GM19238 (cell line): ENCODE measurements around the gene MUSTN1.

ENCODE experiments used
- DNase-seq: peaks from one replicate; pipeline ENCODE4 v3.0.0; 2011; ENCODE audit warnings: low spot score; ENCODE audit not compliant: insufficient read length

The MUSTN1 gene

DNA sequence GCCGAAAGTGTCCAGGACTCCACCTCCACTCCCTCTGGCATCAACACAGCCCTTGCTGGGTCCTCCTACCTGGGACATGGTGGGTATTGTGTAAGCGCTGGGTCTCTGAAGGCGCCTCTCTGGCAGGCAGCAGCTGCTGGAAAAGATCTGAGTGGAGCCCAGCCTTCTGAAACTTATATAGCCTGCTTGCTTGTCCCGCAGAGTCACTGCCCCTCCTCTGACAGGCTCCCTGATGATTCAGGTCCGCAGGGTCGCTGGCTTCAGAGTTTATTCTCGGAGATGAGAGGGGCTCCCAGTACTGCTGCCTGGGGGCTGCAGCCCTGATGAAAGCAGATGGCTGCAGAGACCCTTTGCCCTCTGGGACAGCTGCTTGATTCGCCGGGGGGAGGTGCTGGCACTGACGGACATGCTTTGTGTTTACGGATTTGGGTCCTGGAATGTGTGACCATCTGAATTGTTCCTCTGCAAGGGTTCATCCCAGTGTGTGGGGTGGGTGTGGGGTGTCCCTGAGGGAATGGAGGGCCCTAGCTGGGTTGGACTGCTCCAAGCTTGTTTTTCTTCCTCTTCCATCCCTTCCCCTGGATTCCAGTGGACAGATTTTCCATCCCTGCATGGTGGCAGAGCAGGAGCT is at the start of gene MUSTN1:
Gene MUSTN1 (minus strand): TSS at position 149 of the 631 bp plus-strand sequence. CDS start 71 bp downstream, at position 78.
- no peak for DNase-seq

DNA sequence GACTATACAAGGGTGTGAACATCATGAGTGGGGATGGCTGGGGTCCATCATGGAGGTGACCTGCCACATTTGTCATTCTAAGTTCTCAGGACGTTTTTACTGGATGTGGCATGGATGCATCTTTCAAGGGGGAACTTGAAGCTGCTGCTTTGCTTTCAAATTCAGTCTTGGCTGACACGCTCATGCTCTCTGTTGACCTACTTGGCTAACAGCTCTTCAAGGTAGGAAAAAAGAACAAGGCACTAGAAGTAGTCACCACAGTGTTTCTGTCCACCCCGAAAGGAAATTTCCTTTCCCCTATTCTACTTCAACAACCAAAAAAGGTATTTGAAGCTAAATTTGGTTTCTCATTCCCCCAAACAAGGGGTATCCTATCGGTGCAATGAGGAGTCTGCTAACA is 47.6 kb upstream of the MUSTN1 start:
- no peak for DNase-seq

DNA sequence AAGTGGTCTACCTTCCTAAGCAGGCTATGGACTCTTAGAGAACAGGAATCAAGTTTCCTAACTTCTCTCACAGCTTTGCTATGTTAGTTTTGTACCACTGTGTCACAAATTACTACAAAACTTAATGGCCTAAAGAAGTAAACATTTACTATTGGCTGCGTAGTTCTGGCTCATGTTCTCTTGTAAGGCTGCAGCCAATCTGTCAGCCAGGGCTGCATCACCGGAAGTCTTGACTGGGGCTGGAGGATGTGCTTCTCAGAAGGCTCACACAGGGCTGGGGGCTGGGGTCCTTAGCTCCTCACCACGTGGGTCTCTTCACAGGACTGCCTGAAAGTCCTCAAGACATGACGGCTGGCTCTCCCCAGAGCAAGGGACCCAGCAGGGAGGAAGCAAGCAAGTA is 47.1 kb upstream of the MUSTN1 start:
- no peak for DNase-seq

DNA sequence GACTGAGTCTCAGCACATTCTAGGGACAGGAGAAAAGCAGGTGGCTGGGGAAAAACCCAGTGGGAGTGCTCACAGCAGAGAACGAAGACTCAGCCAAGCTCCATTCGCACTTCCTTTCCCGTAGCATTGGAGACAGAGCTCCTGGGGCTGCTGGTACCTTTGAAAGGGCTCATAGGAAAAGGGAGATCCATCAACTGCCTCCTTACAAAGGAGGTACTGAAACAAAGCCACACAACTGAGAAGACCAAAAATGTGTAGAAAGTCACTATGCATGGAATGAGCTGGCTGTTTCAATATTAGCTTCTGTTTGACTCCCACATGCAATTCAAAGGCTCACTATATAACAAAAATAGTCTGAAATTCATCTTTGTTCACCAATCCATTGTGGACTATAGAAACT is 45.7 kb upstream of the MUSTN1 start:
- DNase-seq = no peak

DNA sequence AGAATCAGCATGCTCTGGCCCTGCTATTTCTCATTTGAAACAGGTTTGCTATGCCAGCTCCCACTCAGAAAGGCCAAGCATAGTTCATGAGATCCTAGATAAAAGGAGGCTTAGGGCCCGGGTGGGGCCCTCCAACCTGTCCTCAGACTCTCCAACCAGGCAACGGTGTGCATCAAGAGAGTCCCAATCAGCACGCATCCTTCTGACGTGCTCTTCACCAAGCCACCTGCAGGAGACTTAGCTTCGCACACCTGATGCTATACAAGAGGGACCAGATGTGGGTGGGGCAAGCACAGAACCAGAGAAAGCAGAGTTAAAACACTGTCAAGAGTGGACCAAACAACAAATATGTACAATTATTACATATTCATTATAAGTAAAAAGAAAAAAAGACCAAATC is 45.2 kb upstream of the MUSTN1 start:
- no peak for DNase-seq

DNA sequence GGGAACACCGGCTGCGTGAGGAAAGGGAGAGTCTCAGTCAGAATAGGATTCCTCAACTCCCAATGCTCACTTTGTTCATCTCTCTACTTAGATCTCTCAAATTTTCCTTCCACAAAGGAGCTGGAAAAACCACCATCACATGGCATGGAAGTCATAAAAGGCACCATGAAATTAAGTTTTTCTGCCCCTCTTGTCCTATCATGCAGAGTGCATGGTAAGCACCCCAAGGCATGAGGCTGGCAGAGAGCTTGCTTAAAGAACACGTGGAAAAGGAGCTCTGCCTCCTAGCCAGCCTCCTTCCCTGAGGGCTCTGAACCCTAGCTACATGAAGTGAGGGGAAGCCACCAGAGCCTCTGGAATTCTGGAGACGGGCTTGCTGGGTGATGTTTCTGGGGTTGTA is 44.8 kb upstream of the MUSTN1 start:
- no peak for DNase-seq

DNA sequence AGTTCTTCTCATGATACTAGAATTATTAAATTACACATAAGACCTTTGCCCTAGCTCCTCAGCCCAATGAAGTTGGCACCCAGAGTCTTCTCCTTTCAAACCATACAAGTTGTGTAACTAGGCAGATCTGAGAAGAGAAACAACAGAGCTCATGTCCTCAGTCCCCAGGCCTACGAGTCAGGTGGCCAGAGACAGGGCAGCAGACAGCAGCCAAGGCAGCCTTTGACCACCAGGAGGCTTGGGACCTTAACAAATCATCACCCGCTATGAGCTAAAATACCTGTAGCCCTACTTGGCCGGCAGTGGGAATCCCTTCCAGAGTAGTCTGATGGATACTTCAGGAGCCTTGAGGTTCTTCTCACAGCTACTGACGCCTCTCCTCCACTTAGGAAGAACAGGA is 44.3 kb upstream of the MUSTN1 start:
- DNase-seq = no peak

DNA sequence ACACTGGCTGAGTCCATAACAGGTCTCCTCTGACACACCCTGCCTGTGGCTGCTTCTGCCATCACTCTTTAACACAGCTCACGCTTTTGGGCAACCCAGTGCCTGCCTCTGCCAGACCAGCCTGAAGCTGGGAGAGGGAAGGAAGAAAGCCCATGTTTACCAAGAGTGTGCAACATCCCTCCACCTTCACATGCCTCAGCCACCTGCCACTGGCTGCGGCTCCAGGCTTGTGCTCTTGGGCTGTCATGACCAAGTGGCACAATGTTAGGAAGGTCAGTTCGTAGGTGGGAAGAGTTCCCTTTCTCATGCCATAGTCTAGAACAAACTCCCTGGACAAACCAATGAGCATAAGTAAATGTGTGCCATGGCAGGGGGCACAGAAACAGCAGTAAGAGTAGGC is 42.3 kb upstream of the MUSTN1 start:
- DNase-seq = no peak

DNA sequence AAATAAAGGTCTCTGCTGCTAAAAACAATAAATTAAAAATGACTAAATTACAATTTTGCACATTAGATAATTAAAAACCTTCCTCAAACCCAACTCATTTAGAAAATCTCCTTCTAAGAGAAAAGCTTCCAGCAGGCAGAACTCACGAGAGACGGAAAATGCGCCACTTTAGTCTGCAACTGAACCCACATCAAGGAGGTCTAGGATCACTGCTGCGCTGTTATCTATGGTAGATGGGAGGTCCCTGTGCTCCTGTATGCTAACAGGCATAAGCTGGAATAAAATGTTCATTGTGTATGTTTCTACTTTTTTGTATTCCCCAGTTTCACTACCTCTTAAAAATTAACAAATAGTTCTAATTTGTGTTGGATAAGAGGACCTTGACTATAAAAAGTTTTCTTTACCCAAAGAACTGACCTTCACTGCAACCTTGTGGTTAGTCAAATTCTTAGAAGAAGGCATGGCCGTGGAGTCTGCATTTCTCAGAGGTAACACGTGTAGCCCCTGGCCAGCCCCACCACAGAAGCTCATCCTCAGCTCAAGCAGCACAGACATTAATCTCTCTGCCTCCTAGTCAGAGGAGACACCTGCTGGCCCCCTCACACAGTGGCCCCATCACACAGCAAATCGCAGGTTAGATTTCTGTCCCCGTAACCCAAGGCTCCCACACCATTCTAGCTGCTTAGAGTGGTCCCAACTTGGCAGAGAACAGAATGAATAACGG is 40.2 kb upstream of the MUSTN1 start:
- no peak for DNase-seq

DNA sequence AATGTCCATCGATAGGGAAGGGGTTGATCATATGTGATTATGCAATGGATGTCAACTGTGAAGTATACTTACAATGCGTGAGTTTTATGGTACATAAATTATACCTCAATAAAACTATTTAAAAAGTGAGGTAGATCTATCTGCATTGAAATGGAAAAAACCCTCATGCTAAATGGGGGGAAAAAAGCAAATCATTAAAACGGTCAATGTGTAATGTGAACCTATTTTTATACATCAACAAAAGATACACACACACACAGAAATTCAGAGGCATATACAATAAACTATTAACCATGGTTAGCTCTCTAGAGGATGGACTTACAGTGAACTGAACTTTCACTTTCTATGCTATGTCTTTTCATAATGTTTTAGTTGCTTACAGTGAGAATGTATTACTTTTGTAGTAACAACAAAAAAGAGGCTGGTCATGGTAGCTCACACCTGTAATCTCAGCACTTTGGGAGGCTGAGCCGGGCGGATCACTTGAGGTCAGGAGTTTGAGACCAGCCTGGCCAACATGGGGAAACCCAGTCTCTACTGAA is 39.4 kb upstream of the MUSTN1 start:
- DNase-seq = no peak

DNA sequence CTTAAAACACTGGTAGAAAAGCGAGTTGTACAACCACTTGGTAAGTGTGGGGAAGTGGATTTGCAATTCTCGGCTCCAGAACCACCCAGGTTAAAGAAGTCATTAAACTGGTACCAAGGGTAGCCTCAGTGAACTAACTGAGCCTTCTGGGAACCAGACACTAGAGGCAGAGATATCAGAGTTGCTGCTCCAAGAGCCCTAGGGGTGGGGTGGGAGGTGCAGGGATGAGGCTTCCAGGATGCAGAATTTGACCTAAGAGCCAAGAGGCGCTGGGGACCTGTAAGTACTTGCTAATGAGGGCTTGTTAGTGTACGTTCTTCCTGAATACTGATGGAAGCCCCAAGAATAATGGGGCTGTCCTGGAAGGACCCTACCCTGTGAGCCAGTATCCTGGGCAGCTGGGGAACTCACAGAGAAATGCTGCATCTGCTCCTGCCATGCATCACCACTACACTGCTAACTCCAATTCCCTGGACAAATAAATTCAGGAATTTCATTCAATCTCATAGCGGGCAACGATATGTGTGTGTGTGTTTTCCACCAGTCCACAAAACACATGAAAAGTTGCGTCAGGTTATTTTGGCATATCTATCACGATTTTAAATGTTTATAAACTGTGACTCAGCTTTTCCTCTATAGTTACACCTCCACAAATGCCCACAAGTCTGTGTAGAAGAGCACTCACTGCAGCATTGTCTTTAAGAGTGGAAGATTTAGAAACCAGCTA is 38.8 kb upstream of the MUSTN1 start:
- no peak for DNase-seq

DNA sequence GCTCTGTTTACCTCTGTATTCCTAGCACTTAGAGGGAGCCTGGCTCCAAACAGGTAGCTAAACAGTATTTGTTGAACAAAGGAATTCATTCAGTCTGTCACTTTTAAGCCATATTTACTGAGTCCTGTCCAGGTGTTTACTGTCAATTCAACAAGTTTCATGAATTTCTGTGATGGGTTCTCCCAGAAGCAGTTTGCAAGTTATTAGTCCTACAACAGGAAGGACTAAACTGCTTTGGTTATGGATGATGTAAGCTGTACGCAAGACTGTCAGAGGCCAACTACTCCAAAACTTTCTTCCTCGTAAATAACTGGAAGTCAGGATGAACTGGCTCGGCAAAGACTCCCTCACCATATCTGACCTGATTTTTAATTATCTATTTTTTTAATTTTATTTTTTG is 37.4 kb upstream of the MUSTN1 start:
- DNase-seq = no peak

DNA sequence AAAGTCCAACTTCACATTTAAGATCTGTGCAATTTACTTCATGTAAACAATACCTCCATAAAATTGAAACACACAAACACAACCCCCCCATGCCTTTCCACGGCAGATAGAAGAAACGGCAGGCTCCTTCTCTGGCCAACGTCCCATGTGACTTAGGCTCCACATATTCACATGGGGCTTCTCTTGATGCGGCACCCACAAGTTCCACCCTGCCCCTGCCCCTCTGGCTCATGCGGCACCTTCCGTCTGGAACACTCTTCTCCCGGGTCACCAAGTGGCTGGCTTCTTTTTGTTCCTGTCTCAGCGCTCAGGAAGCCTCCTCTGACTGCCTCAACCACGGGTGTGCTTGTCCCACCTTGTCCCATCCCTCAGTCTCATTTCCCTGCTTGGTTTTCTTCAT is 36.9 kb upstream of the MUSTN1 start:
- DNase-seq = no peak

DNA sequence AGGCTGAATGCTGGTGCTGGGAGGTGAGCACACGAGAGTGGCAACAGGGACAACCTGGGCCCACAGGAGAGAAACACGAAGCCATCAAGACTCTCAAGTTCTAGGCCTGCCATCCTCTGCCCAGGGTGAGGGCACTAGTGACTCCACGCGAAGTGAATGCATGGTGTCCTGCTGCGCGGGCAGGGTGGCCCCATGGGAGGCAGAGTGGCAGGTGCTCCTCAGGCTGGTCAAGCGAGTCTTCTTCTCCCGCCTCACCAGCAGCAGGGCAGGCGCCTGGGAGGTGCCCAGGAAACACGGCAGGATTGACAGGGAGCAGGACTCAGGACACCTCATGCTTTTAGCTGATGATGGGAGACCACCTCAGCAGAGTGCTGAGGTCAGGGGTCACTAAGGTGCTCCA is 35.7 kb upstream of the MUSTN1 start:
- no peak for DNase-seq

DNA sequence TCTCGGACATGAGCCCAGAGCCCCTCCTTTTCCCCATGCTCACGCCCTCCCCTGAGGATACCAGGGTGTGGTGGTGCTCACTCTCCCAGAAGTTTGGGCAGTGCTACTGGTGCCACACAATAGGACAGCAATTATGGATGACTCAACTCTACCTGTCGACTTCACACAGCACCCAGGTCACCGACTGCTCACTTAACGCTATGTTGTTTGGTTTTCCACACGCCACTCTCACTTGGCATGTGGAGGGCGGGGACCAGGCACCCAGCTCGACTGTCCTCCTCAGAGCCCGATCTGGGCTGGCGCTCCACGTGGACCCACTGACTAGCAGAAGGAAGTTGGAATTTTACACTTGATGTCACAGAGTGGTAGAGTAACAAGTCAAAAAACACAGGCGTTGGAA is 31.6 kb upstream of the MUSTN1 start:
- no peak for DNase-seq

DNA sequence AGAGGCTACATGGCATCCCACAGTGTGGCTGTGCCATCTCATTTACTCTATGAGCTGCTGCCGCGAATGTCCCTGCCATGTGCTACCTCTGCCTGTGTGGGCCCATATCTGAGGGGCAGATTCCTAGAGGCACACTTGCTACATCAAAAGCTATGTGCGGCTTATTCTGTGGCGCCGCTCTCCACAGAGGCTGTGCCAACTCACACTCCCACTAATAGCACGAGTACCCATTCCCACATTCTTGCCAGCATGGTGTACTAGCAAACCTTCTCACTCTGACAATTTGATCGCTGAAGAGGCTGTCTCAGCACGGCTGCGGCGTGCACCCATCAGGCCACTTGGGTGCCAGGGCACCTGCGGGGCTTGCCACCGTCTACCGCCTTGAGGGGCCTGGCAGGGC is 31.2 kb upstream of the MUSTN1 start:
- no peak for DNase-seq

DNA sequence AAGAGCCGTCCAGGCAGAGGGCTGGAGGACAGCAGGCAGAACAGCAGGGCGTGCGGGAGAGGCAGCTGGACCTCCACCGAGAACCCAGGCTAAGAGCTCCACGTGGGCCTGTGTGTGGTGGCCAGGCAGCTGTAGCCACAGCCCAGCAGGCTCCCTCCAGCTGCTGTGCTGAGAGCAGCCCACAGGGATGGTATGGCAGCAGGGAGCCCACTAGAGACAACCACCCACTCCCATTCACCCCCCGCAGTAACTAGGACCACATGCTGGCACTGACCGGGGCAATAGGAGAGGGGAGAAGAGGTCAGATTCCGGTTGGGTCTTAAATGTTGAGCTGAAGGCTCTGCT is 25.6 kb upstream of the MUSTN1 start:
- no peak for DNase-seq

DNA sequence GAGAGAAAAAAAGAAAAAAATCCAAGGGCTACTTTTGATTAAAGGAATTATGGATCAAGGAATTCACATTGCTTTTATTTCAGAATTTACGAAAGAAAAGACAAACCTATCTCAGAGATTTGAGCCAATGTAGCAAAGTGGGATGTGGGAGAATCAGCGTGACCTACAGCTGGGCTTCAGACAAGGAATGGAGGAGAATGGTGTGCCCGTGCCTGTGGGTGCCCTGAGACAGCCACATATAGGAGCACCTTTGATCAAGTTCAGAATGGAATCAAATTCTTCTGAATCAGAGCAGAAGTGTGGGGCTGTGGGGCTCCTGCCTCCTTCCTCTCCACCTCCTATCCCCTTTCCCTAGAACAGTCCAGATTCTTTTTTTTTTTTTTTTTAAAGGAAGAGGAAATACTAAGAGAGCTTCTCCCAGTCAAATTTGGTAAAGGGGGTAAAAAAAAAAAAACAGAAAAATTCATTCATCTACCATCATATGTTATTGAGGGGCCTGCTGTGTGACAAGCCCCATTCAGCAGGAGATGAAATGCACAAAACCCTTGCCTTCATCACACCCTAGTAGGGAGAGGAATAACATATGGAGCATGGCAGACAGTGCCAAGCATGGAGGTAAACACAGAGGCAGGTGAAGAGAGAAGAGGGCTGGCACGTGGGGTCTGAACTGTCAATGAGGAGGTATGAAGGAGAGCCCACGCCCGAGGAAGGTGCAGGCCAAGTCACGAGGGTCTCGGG is 25.0 kb upstream of the MUSTN1 start:
- no peak for DNase-seq

DNA sequence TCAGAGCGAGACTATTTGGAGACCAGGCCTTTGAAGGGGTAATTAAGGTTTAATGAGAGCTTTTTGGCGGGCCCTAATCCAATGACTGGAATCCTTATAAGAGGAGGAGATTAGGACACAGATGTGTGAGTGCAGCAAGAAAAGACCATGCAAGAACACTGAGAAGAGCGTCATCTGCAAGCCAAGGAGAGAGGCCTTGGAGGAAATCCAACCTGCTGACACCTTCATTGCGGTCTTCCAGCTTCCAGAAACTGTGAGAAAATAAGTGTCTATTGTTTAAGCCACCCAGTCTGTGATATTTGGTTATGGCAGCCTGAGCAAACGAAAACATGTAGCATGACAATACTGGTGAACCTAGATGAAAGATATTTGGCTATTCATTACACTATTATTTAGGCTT is 23.0 kb upstream of the MUSTN1 start:
- no peak for DNase-seq

DNA sequence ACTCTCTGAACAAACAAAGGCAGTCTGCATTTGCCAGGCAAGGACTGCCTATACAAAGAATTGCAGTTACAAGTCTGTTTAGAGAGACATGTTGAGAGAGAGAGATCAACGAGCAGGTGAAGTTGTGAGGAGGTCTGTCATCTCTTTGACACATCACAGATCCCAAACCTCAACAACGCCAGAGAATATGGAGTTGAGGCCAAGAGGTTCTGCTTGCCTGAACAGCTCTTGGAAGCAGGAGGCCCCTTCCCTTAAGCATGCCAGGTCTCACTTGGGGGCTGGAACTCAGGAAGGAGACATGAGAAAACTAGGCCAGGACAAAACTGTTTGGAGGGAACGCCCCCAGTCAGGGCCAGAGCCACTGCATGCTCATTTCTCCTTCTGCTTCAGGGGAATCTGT is 22.3 kb upstream of the MUSTN1 start:
- DNase-seq = no peak

DNA sequence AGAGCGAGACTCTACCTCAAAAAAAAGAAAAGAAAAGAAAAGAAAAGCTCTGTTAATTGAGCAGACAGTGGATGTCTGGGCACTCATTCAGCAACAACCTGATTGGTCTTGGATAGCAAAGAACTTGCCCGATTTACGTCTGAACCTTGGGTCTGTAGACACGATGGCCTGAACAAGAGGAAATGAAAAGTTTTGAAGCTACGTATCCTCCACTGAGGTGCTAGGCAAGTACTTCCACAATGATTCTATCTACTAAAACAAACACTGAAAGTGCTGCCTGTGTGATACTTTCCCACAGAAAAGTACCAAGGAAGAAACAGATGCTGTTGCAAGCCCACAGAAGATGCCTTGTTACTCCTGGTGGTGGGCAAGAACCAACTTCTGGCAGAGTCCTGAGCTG is 21.8 kb upstream of the MUSTN1 start:
- DNase-seq = no peak

DNA sequence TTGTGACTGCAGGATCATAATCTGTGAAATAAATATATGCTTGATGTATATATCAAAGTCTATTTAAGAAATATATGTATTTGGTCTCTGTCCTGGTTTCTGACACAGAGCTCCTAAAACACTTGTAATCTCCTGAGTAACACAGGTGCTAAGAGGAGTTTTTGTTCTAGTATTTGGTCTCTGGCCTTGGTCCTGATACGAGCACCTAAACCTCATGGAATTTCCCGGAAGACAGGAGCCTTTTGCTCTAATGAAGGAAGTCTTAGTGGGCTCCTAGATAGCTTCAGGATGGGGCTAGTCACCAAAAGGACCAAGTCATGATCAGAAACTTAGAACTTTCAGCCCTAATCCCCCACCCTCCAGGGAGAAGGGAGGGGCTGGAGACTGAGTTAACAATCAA is 19.2 kb upstream of the MUSTN1 start:
- DNase-seq = no peak
